Kidney (tissue), 14 donors: ENCODE results near the gene SPIRE1. TPM values are rescaled to one million over a fixed set of nuclear protein-coding genes. Genes with fewer than 3 reads are reported as not detected.

ENCODE experiments used
- DNase-seq, 5 donors: peaks; one replicate each; pipeline ENCODE4 v3.0.0-alpha.2; 2013 to 2020
- FAIRE-seq: peaks from 2 replicates; lab custom pipeline; 2012; peaks lifted over from hg19 to GRCh38; lab: Jason Lieb, UNC
- H3K27ac ChIP-seq, 2 donors: one replicate each; pipeline ENCODE4 v1.7.0; 2013; ENCODE audit warnings: low read depth in 2 of 2, low read length in 2 of 2, inconsistent platforms in 1 of 2
- H3K27me3 ChIP-seq: one replicate; pipeline ENCODE4 v1.7.1; 2013; ENCODE audit warnings: low read length, inconsistent platforms; ENCODE audit not compliant: control insufficient read depth, insufficient read depth
- H3K36me3 ChIP-seq, 3 donors: one replicate each; pipeline versions ENCODE4 v1.7.0 to v1.7.1; 2013; ENCODE audit warnings: low read length in 3 of 3, control low read depth in 1 of 3, inconsistent platforms in 1 of 3; ENCODE audit not compliant: insufficient read depth in 3 of 3, control insufficient read depth in 2 of 3
- H3K4me1 ChIP-seq, 3 donors: one replicate each; pipeline versions ENCODE4 v1.7.0 to v1.7.1; 2013; ENCODE audit warnings: low read length in 3 of 3, inconsistent platforms in 1 of 3, low read depth in 1 of 3; ENCODE audit not compliant: control insufficient read depth in 2 of 3, insufficient read depth in 2 of 3
- H3K4me3 ChIP-seq, 3 donors: one replicate each; pipeline versions ENCODE4 v1.7.0 to v1.8.1; 2013; ENCODE audit warnings: low read length in 3 of 3, control low read depth in 1 of 3, inconsistent platforms in 1 of 3
- H3K9ac ChIP-seq, 3 donors: one replicate each; pipeline versions ENCODE4 v1.7.0 to v1.7.1; 2013; ENCODE audit warnings: low read length in 3 of 3, control low read depth in 1 of 3, inconsistent platforms in 1 of 3
- H3K9me3 ChIP-seq, 3 donors: one replicate each; pipeline versions ENCODE4 v1.7.0 to v1.7.1; 2013; ENCODE audit warnings: low read length in 3 of 3, control low read depth in 1 of 3, inconsistent platforms in 1 of 3; ENCODE audit not compliant: control insufficient read depth in 2 of 3, insufficient read depth in 1 of 3
- intact Hi-C: fragments of 100-400 bp; cut with DNase I; formaldehyde crosslinking; loops from one replicate; pipeline ENCODE4 v1.11.1; 2022
- polyA plus RNA-seq: library from polyadenylated mRNA; stranded (reverse); fragments of 350-450 nt; fragmentation: Illumina TruSeq; extraction: RNeasy Lipid Tissue Mini Kit (QIAGEN cat#74804); gene quantifications from one replicate; pipeline ENCODE4 v1.2.3, GENCODE V29; 2014; ENCODE audit warnings: low read depth, low replicate concordance; ENCODE audit not compliant: insufficient read depth
- total RNA-seq: library from RNA; stranded (reverse); fragmentation: NEBNext Ultra II Directional; extraction: Animal tissue kit (Norgen Biotek cat#: 25700); gene quantifications from one replicate; pipeline ENCODE4 v1.2.1, GENCODE V29; 2021
- TF ChIP-seq, protein P1 (sequence below): IDR thresholded peaks from 3 replicates; pipeline ENCODE4 v1.5.1; 2012; ENCODE audit warnings: mild to moderate bottlenecking, moderate library complexity, borderline replicate concordance; ENCODE audit not compliant: insufficient read depth; ENCODE audit errors: extremely low read depth
- donor health status: control.
- donor health status: control.
- donor health status: control.
- donor health status: control.
- donor health status: control.
- donor health status: DM: yes; HTN: yes; CAD: no.
- donor health status: Normal renal cell carcinoma (clear cell type).

The SPIRE1 gene
- total and polyA plus RNA-seq, 2 donors from 2014 or later: 12.3 to 35.1 TPM

DNA sequence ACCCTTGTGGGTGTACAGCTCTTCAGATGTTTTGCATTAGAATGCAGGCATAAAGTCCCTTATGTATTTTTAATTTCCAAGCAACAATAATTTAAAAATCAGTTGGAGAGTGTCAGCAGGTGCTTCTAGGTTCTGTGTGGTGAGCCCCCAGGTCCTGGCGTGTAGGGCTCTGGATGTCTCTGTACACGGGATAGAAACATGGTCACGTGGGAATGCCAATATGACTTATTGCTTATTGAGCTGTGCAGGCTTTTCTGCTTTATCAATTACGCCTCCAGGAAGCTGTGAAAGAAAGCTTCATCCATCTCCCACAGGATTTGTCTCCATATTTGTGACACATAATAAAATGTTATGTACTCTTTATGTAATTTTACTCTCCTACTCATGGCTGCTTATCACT lies 212.4 kb downstream of the SPIRE1 start:
- FAIRE-seq (no peak), DNase-seq (no peak)
- no peak overlapping the region for H3K9ac ChIP-seq
- TF ChIP-seq, protein P1, sequence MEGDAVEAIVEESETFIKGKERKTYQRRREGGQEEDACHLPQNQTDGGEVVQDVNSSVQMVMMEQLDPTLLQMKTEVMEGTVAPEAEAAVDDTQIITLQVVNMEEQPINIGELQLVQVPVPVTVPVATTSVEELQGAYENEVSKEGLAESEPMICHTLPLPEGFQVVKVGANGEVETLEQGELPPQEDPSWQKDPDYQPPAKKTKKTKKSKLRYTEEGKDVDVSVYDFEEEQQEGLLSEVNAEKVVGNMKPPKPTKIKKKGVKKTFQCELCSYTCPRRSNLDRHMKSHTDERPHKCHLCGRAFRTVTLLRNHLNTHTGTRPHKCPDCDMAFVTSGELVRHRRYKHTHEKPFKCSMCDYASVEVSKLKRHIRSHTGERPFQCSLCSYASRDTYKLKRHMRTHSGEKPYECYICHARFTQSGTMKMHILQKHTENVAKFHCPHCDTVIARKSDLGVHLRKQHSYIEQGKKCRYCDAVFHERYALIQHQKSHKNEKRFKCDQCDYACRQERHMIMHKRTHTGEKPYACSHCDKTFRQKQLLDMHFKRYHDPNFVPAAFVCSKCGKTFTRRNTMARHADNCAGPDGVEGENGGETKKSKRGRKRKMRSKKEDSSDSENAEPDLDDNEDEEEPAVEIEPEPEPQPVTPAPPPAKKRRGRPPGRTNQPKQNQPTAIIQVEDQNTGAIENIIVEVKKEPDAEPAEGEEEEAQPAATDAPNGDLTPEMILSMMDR: no peak
- no peak overlapping the region for H3K4me3 ChIP-seq
- H3K27ac ChIP-seq: no peak overlapping the region
- peaks cover 0 to 10% (median 2%) of the 10 kb centered on the region in 3 donors for H3K9me3 ChIP-seq
- intact Hi-C loops: no loop called here
- H3K4me1 ChIP-seq: no peaks in the 10 kb centered on the region
- no peaks in the 10 kb centered on the region for H3K27me3 ChIP-seq
- H3K36me3 ChIP-seq: peaks cover 0 to 10% (median 0%) of the 10 kb centered on the region in 3 donors

DNA sequence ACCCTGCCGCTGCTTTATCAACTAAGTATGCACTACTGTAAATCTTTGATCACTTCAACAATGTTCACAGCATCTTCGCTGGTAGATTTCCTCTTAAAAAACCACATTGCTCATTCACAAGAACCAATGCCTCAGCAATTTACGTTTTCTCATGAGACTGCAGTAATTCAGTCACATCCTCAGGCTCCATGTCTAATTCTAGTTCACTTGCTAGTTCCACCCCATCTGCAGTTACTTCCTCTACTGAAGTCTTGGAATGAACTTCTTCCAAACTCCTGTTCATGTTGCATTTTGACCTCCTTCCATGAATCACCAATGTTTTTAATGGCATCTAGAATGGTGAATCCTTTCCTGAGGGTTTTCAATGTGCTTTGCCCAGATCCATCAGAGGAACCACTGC lies 214.4 kb downstream of the SPIRE1 start:
- no peaks in the 10 kb centered on the region for H3K4me1 ChIP-seq
- intact Hi-C loops: no loop called here
- peaks cover 0 to 10% (median 0%) of the 10 kb centered on the region in 3 donors for H3K36me3 ChIP-seq
- H3K9me3 ChIP-seq: peaks cover 0 to 10% (median 2%) of the 10 kb centered on the region in 3 donors
- H3K27me3 ChIP-seq: no peaks in the 10 kb centered on the region
- DNase-seq (no peak), FAIRE-seq (no peak)
- H3K4me3 ChIP-seq: no peak overlapping the region
- no peak overlapping the region for H3K27ac ChIP-seq
- H3K9ac ChIP-seq: no peak overlapping the region
- TF ChIP-seq, protein P1: no peak

DNA sequence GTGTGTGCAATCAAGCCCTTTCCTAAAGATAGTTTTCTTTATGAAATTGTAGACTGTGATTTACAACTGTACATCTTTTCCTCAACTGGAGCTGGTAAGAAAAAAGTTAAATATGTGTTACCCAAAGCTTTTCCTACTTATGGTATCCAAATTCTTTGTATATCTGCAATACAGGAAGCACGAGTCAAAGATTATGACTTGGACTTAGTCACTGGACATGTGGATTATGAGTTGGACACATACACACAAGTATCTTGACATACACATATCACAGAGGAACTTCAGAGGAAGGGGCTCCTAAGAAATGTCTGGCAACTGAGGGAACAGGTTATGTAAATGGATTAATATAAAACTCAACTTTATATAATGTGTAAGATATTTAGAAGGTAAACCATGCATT lies 215.0 kb downstream of the SPIRE1 start:
- TF ChIP-seq, protein P1: no peak
- Histone ChIP-seq H3K27me3 (no peaks in the 10 kb centered on the region), H3K4me1 (no peaks in the 10 kb centered on the region), H3K9ac (no peak overlapping the region), H3K36me3 (peaks cover 0 to 10% (median 0%) of the 10 kb centered on the region in 3 donors), H3K4me3 (no peak overlapping the region), H3K9me3 (peaks cover 0 to 10% (median 2%) of the 10 kb centered on the region in 3 donors), H3K27ac (no peak overlapping the region)
- DNase-seq: no peak
- no peak for FAIRE-seq
- intact Hi-C loops: no loop called here
